Left lung (tissue), 10 donors: Measurements from ENCODE around the gene DHRSX. TPM values are rescaled to one million over a fixed set of nuclear protein-coding genes. Genes with fewer than 3 reads are reported as not detected.
"Not testable (repeated sequence)": the region's sequence is repeated elsewhere in the genome, so short reads cannot be mapped to it uniquely, and the experiment has no call there.

Source experiments
- ATAC-seq: fragments of 200-7000 bp; cut with Tn5 transposase; one replicate; pipeline ENCODE4 v1.9.1; 2020; ENCODE audit warnings: moderate library complexity
- DNase-seq, 4 donors: peaks; one replicate each; pipeline ENCODE4 v3.0.0-alpha.2; 2013 to 2020
- H3K27ac ChIP-seq, 2 donors: fragments of 200-600 bp; sonication (generic) in 1 of 2; one replicate each; pipeline versions ENCODE4 v1.5.0 to v1.8.0; 2020 to 2021
- H3K27me3 ChIP-seq, 2 donors: fragments of 200-600 bp; sonication (generic) in 1 of 2; one replicate each; pipeline versions ENCODE4 v1.5.0 to v1.8.0; 2020 to 2021
- H3K36me3 ChIP-seq, 2 donors: fragments of 200-600 bp; sonication (generic) in 1 of 2; one replicate each; pipeline versions ENCODE4 v1.5.0 to v1.8.0; 2020 to 2021
- H3K4me1 ChIP-seq, 2 donors: fragments of 200-600 bp; one replicate each; pipeline ENCODE4 v1.8.0; 2021
- H3K4me3 ChIP-seq, 2 donors: fragments of 200-600 bp; sonication (generic) in 1 of 2; one replicate each; pipeline versions ENCODE4 v1.5.0 to v1.8.0; 2020 to 2021; ENCODE audit warnings: mild to moderate bottlenecking in 1 of 2
- H3K9me3 ChIP-seq, 2 donors: fragments of 200-600 bp; sonication (generic) in 1 of 2; one replicate each; pipeline versions ENCODE4 v1.5.0 to v1.8.0; 2020 to 2021
- CTCF ChIP-seq, 2 donors: fragments of 200-600 bp; sonication (generic) in 1 of 2; IDR thresholded peaks; one replicate each; pipeline versions ENCODE4 v1.5.0 to v1.8.0; 2021; ENCODE audit warnings: antibody characterized with exemption in 2 of 2
- intact Hi-C, 2 donors: fragments of 100-400 bp; cut with DNase I; formaldehyde crosslinking; loops; one replicate each; pipeline versions ENCODE4 v1.11.2 to v1.14.2; 2022
- polyA plus RNA-seq, 6 donors: library from polyadenylated mRNA; unstranded; fragments of 120-200 nt; gene quantifications; one replicate each; pipeline ENCODE4 v1.2.1, GENCODE V29; 2013; ENCODE audit not compliant: insufficient read length in 6 of 6
- total RNA-seq, 2 donors: library from RNA; stranded (reverse); fragmentation: NEBNext Ultra II Directional; extraction: Animal tissue kit (Norgen Biotek cat#: 25700); gene quantifications; one replicate each; pipeline ENCODE4 v1.2.1, GENCODE V29; 2021
- donor health status: DM: no; HTN: yes; CAD: no.
- donor health status: DM: no; HTN: no; CAD: no.

Gene DHRSX
- total and polyA plus RNA-seq, 8 donors = 20.2 to 31.5 (median 26.8) TPM

GRCh38 chrX:2512501-2512900 is 11.7 kb upstream of the DHRSX start:
- Histone ChIP-seq H3K9me3 (no peaks in the 10 kb centered on the region), H3K27ac (no peak overlapping the region), H3K36me3 (no peaks in the 10 kb centered on the region), H3K4me1 (no peaks in the 10 kb centered on the region), H3K4me3 (no peak overlapping the region), H3K27me3 (no peaks in the 10 kb centered on the region)
- ATAC-seq = no peak
- DNase-seq = no peak
- no peak for TF ChIP-seq CTCF (IDR thresholded peaks at IDR 0.05)
- intact Hi-C loops = no loop called here

GRCh38 chrX:2511326-2511725 is 10.6 kb upstream of the DHRSX start:
- DNase-seq (no peak), ATAC-seq (no peak)
- H3K4me3 ChIP-seq = no peak overlapping the region
- no peak for TF ChIP-seq CTCF (IDR thresholded peaks at IDR 0.05)
- no peaks in the 10 kb centered on the region for H3K9me3 ChIP-seq
- intact Hi-C loops = no loop called here
- H3K4me1 ChIP-seq = no peaks in the 10 kb centered on the region
- H3K36me3 ChIP-seq = no peaks in the 10 kb centered on the region
- H3K27ac ChIP-seq = no peak overlapping the region
- H3K27me3 ChIP-seq = no peaks in the 10 kb centered on the region

- no peak for TF ChIP-seq CTCF (IDR thresholded peaks at IDR 0.05)
- intact Hi-C loops = no loop called here
- DNase-seq (peak in 1 of 4 donors; percentile 5), ATAC-seq (no peak)
- Histone ChIP-seq H3K4me3 (no peak overlapping the region), H3K27me3 (no peaks in the 10 kb centered on the region), H3K4me1 (no peaks in the 10 kb centered on the region), H3K36me3 (no peaks in the 10 kb centered on the region), H3K27ac (no peak overlapping the region), H3K9me3 (no peaks in the 10 kb centered on the region)
These were observed 8.0 kb upstream of the DHRSX start for GRCh38 chrX:2508648-2509335.

GRCh38 chrX:2507904-2508627 is 7.3 kb upstream of the DHRSX start:
- Histone ChIP-seq H3K9me3 (no peaks in the 10 kb centered on the region), H3K4me1 (no peaks in the 10 kb centered on the region), H3K27ac (no peak overlapping the region), H3K4me3 (no peak overlapping the region), H3K36me3 (no peaks in the 10 kb centered on the region), H3K27me3 (no peaks in the 10 kb centered on the region)
- ATAC-seq (no peak), DNase-seq (peak in 1 of 4 donors; percentile 8)
- intact Hi-C loops = no loop called here
- no peak for TF ChIP-seq CTCF (IDR thresholded peaks at IDR 0.05)

- ATAC-seq (no peak), DNase-seq (peak in 1 of 4 donors; percentile 20)
- no peak for TF ChIP-seq CTCF (IDR thresholded peaks at IDR 0.05)
- no peaks in the 10 kb centered on the region for H3K4me1 ChIP-seq
- no peaks in the 10 kb centered on the region for H3K27me3 ChIP-seq
- H3K9me3 ChIP-seq = no peaks in the 10 kb centered on the region
- intact Hi-C loops = no loop called here
- H3K27ac ChIP-seq = no peak overlapping the region
- no peak overlapping the region for H3K4me3 ChIP-seq
- H3K36me3 ChIP-seq = no peaks in the 10 kb centered on the region
These were observed 6.4 kb upstream of the DHRSX start for GRCh38 chrX:2507196-2507595.

GRCh38 chrX:2505341-2505740 is 4.6 kb upstream of the DHRSX start:
- H3K4me1 ChIP-seq, DNase-seq, H3K36me3 ChIP-seq, H3K27ac ChIP-seq, intact Hi-C loops, H3K9me3 ChIP-seq, ATAC-seq, H3K4me3 ChIP-seq, H3K27me3 ChIP-seq: not testable (repeated sequence)
